Right lobe of liver (tissue), 4 donors: Measurements from ENCODE around the gene OTOR.

Experiments used
- POLR2A ChIP-seq: fragments of 450-650 bp; IDR thresholded peaks from one replicate; pipeline ENCODE4 v1.6.1; 2017; ENCODE audit warnings: antibody characterized with exemption, mild to moderate bottlenecking
- TF ChIP-seq, protein P1 (sequence below), 4 donors: fragments of 200-600 bp in 3 of 4; fragments of 450-650 bp in 1 of 4; IDR thresholded peaks; one replicate each; pipeline versions ENCODE4 v1.5.1 to v1.8.0; 2016 to 2022; ENCODE audit warnings: antibody characterized with exemption in 4 of 4, mild to moderate bottlenecking in 2 of 4
- donor health status: DM: no; HTN: no; CAD: no.
- donor health status: DM: no; HTN: no; CAD: no.
- donor health status: DM: no; HTN: yes; CAD: no.

DNA sequence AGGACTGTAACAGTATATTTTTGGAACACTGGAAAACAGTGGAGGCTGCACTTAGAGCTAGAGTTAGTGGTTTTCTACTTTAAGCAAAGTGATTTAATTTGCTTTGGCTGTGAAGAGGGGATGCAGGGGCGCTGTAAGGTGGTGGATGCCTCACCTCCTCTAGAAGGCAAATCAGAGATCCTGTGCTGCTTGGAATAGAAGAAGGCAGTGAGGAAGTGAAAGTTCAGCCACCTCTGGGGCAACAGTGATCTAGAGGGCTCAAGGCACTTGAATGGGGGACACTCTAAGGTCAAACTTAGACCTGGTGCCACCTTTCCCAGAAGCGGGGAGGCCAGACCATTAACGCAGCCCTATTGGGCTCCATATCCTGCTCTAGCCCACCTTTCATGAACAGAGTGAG is 37.4 kb upstream of the OTOR start:
- TF ChIP-seq, protein P1, sequence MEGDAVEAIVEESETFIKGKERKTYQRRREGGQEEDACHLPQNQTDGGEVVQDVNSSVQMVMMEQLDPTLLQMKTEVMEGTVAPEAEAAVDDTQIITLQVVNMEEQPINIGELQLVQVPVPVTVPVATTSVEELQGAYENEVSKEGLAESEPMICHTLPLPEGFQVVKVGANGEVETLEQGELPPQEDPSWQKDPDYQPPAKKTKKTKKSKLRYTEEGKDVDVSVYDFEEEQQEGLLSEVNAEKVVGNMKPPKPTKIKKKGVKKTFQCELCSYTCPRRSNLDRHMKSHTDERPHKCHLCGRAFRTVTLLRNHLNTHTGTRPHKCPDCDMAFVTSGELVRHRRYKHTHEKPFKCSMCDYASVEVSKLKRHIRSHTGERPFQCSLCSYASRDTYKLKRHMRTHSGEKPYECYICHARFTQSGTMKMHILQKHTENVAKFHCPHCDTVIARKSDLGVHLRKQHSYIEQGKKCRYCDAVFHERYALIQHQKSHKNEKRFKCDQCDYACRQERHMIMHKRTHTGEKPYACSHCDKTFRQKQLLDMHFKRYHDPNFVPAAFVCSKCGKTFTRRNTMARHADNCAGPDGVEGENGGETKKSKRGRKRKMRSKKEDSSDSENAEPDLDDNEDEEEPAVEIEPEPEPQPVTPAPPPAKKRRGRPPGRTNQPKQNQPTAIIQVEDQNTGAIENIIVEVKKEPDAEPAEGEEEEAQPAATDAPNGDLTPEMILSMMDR (IDR thresholded peaks at IDR 0.05): no peak
- TF ChIP-seq POLR2A: no peak
